ENCODE data around the gene PRMT7. TPM values are rescaled to one million over a fixed set of nuclear protein-coding genes. Genes with fewer than 3 reads are reported as not detected.
A peak's percentile ranks its signal among the peaks of the same experiment; 100 is the strongest.

PRMT7 gene
- total RNA-seq, 2 experiments from 2014 or later: 76.9 TPM

GRCh38 chr16:68297908-68298307 lies 12.9 kb upstream of the PRMT7 start:
- CTCF ChIA-PET: interaction anchor here (1.4 kb wide), 1 partner anchor 8 kb away, joined by 3 read pairs; no protein-coding TSS in a partner anchor
- Mint-ChIP-seq H3K27me3 (no peaks in the 10 kb centered on the region), H3K27ac (no peak overlapping the region), H3K4me3 (no peak overlapping the region), H3K9me3 (no peaks in the 10 kb centered on the region), H3K4me1 (peaks cover 19% of the 10 kb centered on the region), H3K36me3 (ENCODE audit: low read depth) (peaks cover 72% of the 10 kb centered on the region)
- POLR2A ChIA-PET: no interaction called here
- DNase-seq: no peak

- no peak for DNase-seq
- Mint-ChIP-seq H3K4me3 (no peak overlapping the region), H3K27me3 (no peaks in the 10 kb centered on the region), H3K4me1 (peaks cover 18% of the 10 kb centered on the region), H3K9me3 (no peaks in the 10 kb centered on the region), H3K36me3 (ENCODE audit: low read depth) (peaks cover 72% of the 10 kb centered on the region), H3K27ac (peak overlapping the region; percentile 48)
- ChIA-PET CTCF (interaction anchor here (0.6 to 2.7 kb wide), 4 partner anchors 9 to 34 kb away, joined by 3 to 14 read pairs (median 6); partner anchors contain the start of gene SLC7A6), POLR2A (interaction anchor here (0.6 kb wide), 1 partner anchor 19 kb away, joined by 3 read pairs; no protein-coding TSS in a partner anchor)
These were observed 12.5 kb upstream of the PRMT7 start for GRCh38 chr16:68298312-68298711.

- no peaks in the 10 kb centered on the region for H3K9me3 Mint-ChIP-seq
These were observed 11.8 kb upstream of the PRMT7 start for GRCh38 chr16:68298907-68299561.

GRCh38 chr16:68299571-68300453 lies 11.0 kb upstream of the PRMT7 start:
- Mint-ChIP-seq H3K27me3 (no peaks in the 10 kb centered on the region), H3K27ac (no peak overlapping the region), H3K36me3 (ENCODE audit: low read depth) (peaks cover 71% of the 10 kb centered on the region), H3K4me1 (peaks cover 10% of the 10 kb centered on the region), H3K4me3 (no peak overlapping the region), H3K9me3 (no peaks in the 10 kb centered on the region)
- ChIA-PET CTCF (interaction anchor here (0.6 to 2.7 kb wide), 8 partner anchors 9 to 467 kb away, joined by 3 to 14 read pairs (median 4); partner anchors contain the start of genes PRMT7, SLC7A6 and SLC7A6OS), POLR2A (no interaction called here)
- DNase-seq: no peak

More at GRCh38 chr16:68298907-68299561, 11.8 kb upstream of the PRMT7 start:
- peaks cover 75% of the 10 kb centered on the region for H3K36me3 Mint-ChIP-seq (ENCODE audit: low read depth)
- ChIA-PET CTCF (interaction anchor here (0.6 to 2.7 kb wide), 6 partner anchors 9 to 35 kb away, joined by 3 to 14 read pairs (median 4); partner anchors contain the start of gene SLC7A6), POLR2A (interaction anchor here (0.6 kb wide), 1 partner anchor 20 kb away, joined by 3 read pairs; no protein-coding TSS in a partner anchor)
- DNase-seq: no peak
- H3K27me3 Mint-ChIP-seq: no peaks in the 10 kb centered on the region
- no peak overlapping the region for H3K27ac Mint-ChIP-seq
- no peak overlapping the region for H3K4me3 Mint-ChIP-seq
- peaks cover 14% of the 10 kb centered on the region for H3K4me1 Mint-ChIP-seq

GRCh38 chr16:68300734-68301459 lies 9.9 kb upstream of the PRMT7 start:
- Mint-ChIP-seq H3K27ac (peak overlapping the region; percentile 47), H3K4me1 (peaks cover 10% of the 10 kb centered on the region), H3K27me3 (no peaks in the 10 kb centered on the region), H3K36me3 (ENCODE audit: low read depth) (peaks cover 71% of the 10 kb centered on the region), H3K9me3 (no peaks in the 10 kb centered on the region), H3K4me3 (no peak overlapping the region)
- ChIA-PET CTCF (interaction anchor here (0.6 to 2.7 kb wide), 7 partner anchors 10 to 466 kb away, joined by 3 to 14 read pairs (median 3); partner anchors contain the start of genes PRMT7, SLC7A6 and SLC7A6OS), POLR2A (interaction anchor here (0.6 kb wide), 1 partner anchor 10 kb away, joined by 3 read pairs; the partner anchor contains the start of genes PRMT7 and SLC7A6OS)
- no peak for DNase-seq

- Mint-ChIP-seq H3K36me3 (ENCODE audit: low read depth) (peaks cover 46% of the 10 kb centered on the region), H3K27me3 (no peaks in the 10 kb centered on the region), H3K27ac (no peak overlapping the region), H3K9me3 (no peaks in the 10 kb centered on the region), H3K4me3 (no peak overlapping the region), H3K4me1 (peaks cover 19% of the 10 kb centered on the region)
- no peak for DNase-seq
- ChIA-PET CTCF (interaction anchor here (1.2 to 2.1 kb wide), 4 partner anchors 12 to 42 kb away, joined by 3 to 6 read pairs (median 4); partner anchors contain the start of gene SLC7A6), POLR2A (no interaction called here)
These were observed 4.2 kb upstream of the PRMT7 start for GRCh38 chr16:68306633-68307032.

GRCh38 chr16:68309799-68310198 lies 1.0 kb upstream of the PRMT7 start:
- Mint-ChIP-seq H3K4me3 (peak overlapping the region; percentile 93), H3K4me1 (peaks cover 44% of the 10 kb centered on the region), H3K9me3 (no peaks in the 10 kb centered on the region), H3K36me3 (ENCODE audit: low read depth) (peaks cover 30% of the 10 kb centered on the region), H3K27me3 (no peaks in the 10 kb centered on the region), H3K27ac (peak overlapping the region; percentile 95)
- DNase-seq: peak; percentile 14
- ChIA-PET POLR2A (no interaction called here), CTCF (no interaction called here)

- ChIA-PET CTCF (interaction anchor here (0.7 to 2.2 kb wide), 8 partner anchors 9 to 49 kb away, joined by 3 to 18 read pairs (median 6); partner anchors contain the start of gene SLC7A6), POLR2A (interaction anchor here (0.6 to 1.7 kb wide), 5 partner anchors 10 to 748 kb away, joined by 3 to 13 read pairs (median 3); partner anchors contain the start of genes CTCF and SLC7A6)
- Mint-ChIP-seq H3K9me3 (no peaks in the 10 kb centered on the region), H3K36me3 (ENCODE audit: low read depth) (peaks cover 24% of the 10 kb centered on the region), H3K4me3 (peak overlapping the region; percentile 93), H3K27ac (peak overlapping the region; percentile 95), H3K27me3 (no peaks in the 10 kb centered on the region), H3K4me1 (peaks cover 47% of the 10 kb centered on the region)
- DNase-seq: no peak
These were observed 414 bp upstream of the PRMT7 start for GRCh38 chr16:68310437-68310773.

GRCh38 chr16:68313116-68313515 lies 2.3 kb downstream of the PRMT7 start:
- no peak overlapping the region for H3K27ac Mint-ChIP-seq
- no peak overlapping the region for H3K4me3 Mint-ChIP-seq
- peaks cover 23% of the 10 kb centered on the region for H3K36me3 Mint-ChIP-seq (ENCODE audit: low read depth)
- H3K27me3 Mint-ChIP-seq: no peaks in the 10 kb centered on the region
- peaks cover 47% of the 10 kb centered on the region for H3K4me1 Mint-ChIP-seq
- POLR2A ChIA-PET: no interaction called here
- H3K9me3 Mint-ChIP-seq: no peaks in the 10 kb centered on the region
- CTCF ChIA-PET: interaction anchor here (1.0 kb wide), 1 partner anchor 49 kb away, joined by 4 read pairs; the partner anchor contains the start of gene SLC7A6
- no peak for DNase-seq

GRCh38 chr16:68319185-68319908 lies 8.5 kb downstream of the PRMT7 start:
- Mint-ChIP-seq H3K36me3 (ENCODE audit: low read depth) (peaks cover 29% of the 10 kb centered on the region), H3K9me3 (no peaks in the 10 kb centered on the region), H3K27me3 (no peaks in the 10 kb centered on the region), H3K4me1 (peaks cover 24% of the 10 kb centered on the region), H3K27ac (no peak overlapping the region), H3K4me3 (no peak overlapping the region)
- ChIA-PET POLR2A (interaction anchor here (0.7 kb wide), 1 partner anchor 235 kb away, joined by 3 read pairs; no protein-coding TSS in a partner anchor), CTCF (interaction anchor here (0.6 to 3.4 kb wide), 7 partner anchors 9 to 73 kb away, joined by 3 to 13 read pairs (median 6); partner anchors contain the start of genes PRMT7, SLC7A6 and SLC7A6OS)
- no peak for DNase-seq

- no peak for DNase-seq
- Mint-ChIP-seq H3K27me3 (no peaks in the 10 kb centered on the region), H3K9me3 (no peaks in the 10 kb centered on the region), H3K27ac (no peak overlapping the region), H3K4me1 (peaks cover 17% of the 10 kb centered on the region), H3K36me3 (ENCODE audit: low read depth) (peaks cover 28% of the 10 kb centered on the region), H3K4me3 (no peak overlapping the region)
- ChIA-PET CTCF (interaction anchor here (0.5 to 2.0 kb wide), 4 partner anchors 13 to 351 kb away, joined by 3 to 10 read pairs (median 3); partner anchors contain the start of genes PRMT7, SLC7A6 and SLC7A6OS), POLR2A (no interaction called here)
These were observed 13.5 kb downstream of the PRMT7 start for GRCh38 chr16:68324336-68324735.
